NB4 (cell line): ENCODE data around the gene PON2.

Source experiments
- DNase-seq: peaks from one replicate; pipeline ENCODE4 v3.0.0; 2010; ENCODE audit warnings: low read depth
- H3K4me3 ChIP-seq: one replicate; pipeline ENCODE4 v1.5.1; 2011; ENCODE audit warnings: mild to moderate bottlenecking, low read depth, low read length, moderate library complexity
- CTCF ChIP-seq: IDR thresholded peaks from one replicate; pipeline ENCODE4 v1.5.1; 2012; ENCODE audit warnings: low read depth, low read length
- MAX ChIP-seq: IDR thresholded peaks from 2 replicates; pipeline ENCODE4 v1.6.1; 2011; ENCODE audit warnings: low read depth, low read length
- MYC ChIP-seq: IDR thresholded peaks from 2 replicates; pipeline ENCODE4 v1.6.1; 2011; ENCODE audit warnings: low read depth, low read length
- POLR2A ChIP-seq: IDR thresholded peaks from 2 replicates; pipeline ENCODE4 v1.6.1; 2011; ENCODE audit warnings: mild to moderate bottlenecking; ENCODE audit not compliant: insufficient read length; ENCODE audit errors: extremely low read depth

The PON2 gene

GRCh38 chr7:95405208-95405607 is 29.6 kb downstream of the PON2 start:
- TF ChIP-seq MYC (no peak), POLR2A (no peak), CTCF (no peak), MAX (no peak)
- H3K4me3 ChIP-seq, result no peak overlapping the region
- no peak for DNase-seq

DNA sequence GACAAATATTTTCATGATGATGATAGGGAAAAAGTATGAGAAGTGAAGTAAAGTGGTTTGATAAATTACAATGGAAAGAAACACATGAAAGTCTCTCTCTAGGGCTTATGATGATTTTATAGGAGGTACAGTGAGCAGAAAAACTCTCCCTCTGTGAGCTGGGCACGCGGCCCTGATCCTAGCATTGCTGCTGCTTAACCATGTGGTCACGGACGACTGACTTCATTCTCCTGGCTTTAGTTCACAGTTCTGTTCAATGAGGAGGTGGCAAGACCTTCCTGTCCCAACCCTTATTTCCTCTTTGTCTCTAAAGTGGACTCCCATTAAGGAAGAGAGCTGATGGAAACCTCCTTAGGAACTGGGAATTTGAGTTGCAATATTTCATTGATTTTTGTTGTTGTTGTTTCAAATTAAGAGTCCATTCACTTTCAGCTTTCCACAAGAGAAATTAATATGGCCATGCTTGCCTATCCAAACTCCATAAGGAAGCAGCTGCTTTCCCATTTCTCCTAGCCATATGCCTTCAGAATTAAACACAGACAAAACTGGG is 30.4 kb downstream of the PON2 start:
- TF ChIP-seq MAX (no peak), CTCF (no peak), MYC (no peak), POLR2A (no peak)
- no peak for DNase-seq
- H3K4me3 ChIP-seq, result no peak overlapping the region

GRCh38 chr7:95398155-95398940 is 36.5 kb downstream of the PON2 start:
- no peak for DNase-seq
- TF ChIP-seq POLR2A, result no peak
- TF ChIP-seq CTCF, result no peak
- TF ChIP-seq MYC, result no peak
- TF ChIP-seq MAX, result no peak
- H3K4me3 ChIP-seq, result no peak overlapping the region

DNA sequence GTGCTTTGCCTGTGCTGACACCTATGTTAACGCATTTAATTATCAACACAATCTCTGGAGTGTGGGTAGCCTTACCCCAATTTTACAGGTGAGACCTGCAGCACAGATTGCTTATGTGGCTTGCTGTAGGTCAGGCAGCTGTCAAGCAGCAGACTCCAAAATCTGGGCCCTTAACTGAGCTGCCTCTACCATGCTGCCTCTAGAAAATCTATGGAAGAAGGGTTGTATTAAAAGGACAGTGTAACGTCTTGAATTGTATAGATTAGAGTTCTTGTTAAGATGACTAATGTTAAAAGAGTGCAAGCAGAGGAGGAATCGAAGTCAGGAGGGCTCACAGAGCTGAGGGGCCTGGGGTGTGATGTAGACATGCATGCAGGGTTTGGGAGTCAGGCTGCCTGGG is 37.4 kb downstream of the PON2 start:
- TF ChIP-seq CTCF (no peak), MAX (no peak), POLR2A (no peak), MYC (no peak)
- H3K4me3 ChIP-seq, result no peak overlapping the region
- no peak for DNase-seq

- DNase-seq, result no peak
Measured at GRCh38 chr7:95396136-95397032, 38.4 kb downstream of the PON2 start, which contains the start of gene PON3. PON3 (minus strand) TSS chr7:95396375; CDS start chr7:95396350, 25 bp downstream.

More at GRCh38 chr7:95396136-95397032, 38.4 kb downstream of the PON2 start, which contains the start of gene PON3:
- TF ChIP-seq POLR2A, result no peak
- no peak for TF ChIP-seq MYC
- TF ChIP-seq CTCF, result no peak
- TF ChIP-seq MAX, result no peak
- H3K4me3 ChIP-seq, result no peak within 1 kb of the TSS
